Breast epithelium (tissue), 3 donors: ENCODE measurements around the gene CDK5R1.

ENCODE experiments used
- CTCF ChIP-seq, 3 donors: fragments of 450-650 bp; IDR thresholded peaks; one replicate each; pipeline ENCODE4 v1.5.1; 2016 to 2017; ENCODE audit warnings: antibody characterized with exemption in 3 of 3, mild to moderate bottlenecking in 3 of 3, moderate library complexity in 3 of 3
- POLR2A ChIP-seq: fragments of 450-650 bp; IDR thresholded peaks from one replicate; pipeline ENCODE4 v1.6.1; 2016; ENCODE audit warnings: antibody characterized with exemption, mild to moderate bottlenecking, moderate library complexity

GRCh38 chr17:32492648-32493289 is 6.0 kb downstream of the CDK5R1 start:
- TF ChIP-seq CTCF (IDR thresholded peaks at IDR 0.05) (no peak), POLR2A (no peak)
